Measurements from ENCODE around the gene PHLDB3. TPM values are rescaled to one million over a fixed set of nuclear protein-coding genes. Genes with fewer than 3 reads are reported as not detected.
"Not testable (repeated sequence)": the region's sequence is repeated elsewhere in the genome, so short reads cannot be mapped to it uniquely, and the experiment has no call there.

The PHLDB3 gene
- total RNA-seq, 1 experiment from 2014 or later, result 6.7 TPM

DNA sequence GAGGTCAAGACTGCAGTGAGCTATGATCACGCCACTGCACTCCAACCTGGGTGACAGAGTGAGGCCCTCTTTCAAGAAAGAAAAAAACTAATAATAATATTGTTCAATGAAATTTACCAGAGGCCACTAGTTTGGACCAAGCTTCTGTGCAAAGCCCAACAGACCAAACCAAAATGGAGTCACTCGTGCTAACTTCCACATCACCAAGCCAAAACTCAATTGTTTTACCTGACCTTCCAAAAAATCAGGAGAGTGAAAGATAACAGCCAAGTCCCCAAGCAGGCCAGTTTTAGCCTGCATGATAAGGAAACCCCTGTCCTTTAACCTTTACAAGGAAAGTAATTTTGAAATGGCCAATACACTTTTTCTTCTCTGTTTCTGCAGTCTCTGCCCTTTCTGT, 59.1 kb downstream of the PHLDB3 start:
- intact Hi-C loops (cut with micrococcal nuclease; ENCODE audit: unreplicated experiment), result no loop called here
- Histone ChIP-seq H3K4me1 (ENCODE audit: control insufficient read depth, insufficient read depth, low read length) (no peaks in the 10 kb centered on the region), H3K9me3 (ENCODE audit: control insufficient read depth, insufficient read depth, low read depth, low read length) (no peaks in the 10 kb centered on the region), H3K36me3 (ENCODE audit: control insufficient read depth, insufficient read depth, low read length) (no peaks in the 10 kb centered on the region), H3K27me3 (ENCODE audit: control insufficient read depth, insufficient read depth, low read length) (no peaks in the 10 kb centered on the region), H3K27ac (ENCODE audit: low read length) (no peak overlapping the region), H3K4me3 (ENCODE audit: low read depth in 2 of 2, low read length in 2 of 2) (no peak overlapping the region)
- no peak for TF ChIP-seq SIN3A (IDR thresholded peaks at IDR 0.05; ENCODE audit: borderline replicate concordance, insufficient read depth, low read depth, low read length)
- TF ChIP-seq POLR2AphosphoS5 (IDR thresholded peaks at IDR 0.05; ENCODE audit: low read depth, low read length), result no peak
- TF ChIP-seq, protein P1, sequence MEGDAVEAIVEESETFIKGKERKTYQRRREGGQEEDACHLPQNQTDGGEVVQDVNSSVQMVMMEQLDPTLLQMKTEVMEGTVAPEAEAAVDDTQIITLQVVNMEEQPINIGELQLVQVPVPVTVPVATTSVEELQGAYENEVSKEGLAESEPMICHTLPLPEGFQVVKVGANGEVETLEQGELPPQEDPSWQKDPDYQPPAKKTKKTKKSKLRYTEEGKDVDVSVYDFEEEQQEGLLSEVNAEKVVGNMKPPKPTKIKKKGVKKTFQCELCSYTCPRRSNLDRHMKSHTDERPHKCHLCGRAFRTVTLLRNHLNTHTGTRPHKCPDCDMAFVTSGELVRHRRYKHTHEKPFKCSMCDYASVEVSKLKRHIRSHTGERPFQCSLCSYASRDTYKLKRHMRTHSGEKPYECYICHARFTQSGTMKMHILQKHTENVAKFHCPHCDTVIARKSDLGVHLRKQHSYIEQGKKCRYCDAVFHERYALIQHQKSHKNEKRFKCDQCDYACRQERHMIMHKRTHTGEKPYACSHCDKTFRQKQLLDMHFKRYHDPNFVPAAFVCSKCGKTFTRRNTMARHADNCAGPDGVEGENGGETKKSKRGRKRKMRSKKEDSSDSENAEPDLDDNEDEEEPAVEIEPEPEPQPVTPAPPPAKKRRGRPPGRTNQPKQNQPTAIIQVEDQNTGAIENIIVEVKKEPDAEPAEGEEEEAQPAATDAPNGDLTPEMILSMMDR (IDR thresholded peaks at IDR 0.05), result no peak
- no peak for TF ChIP-seq TCF7L2 (IDR thresholded peaks at IDR 0.05; ENCODE audit: low read depth, low read length)
- no TSS peak for BruUV-seq (replicated peaks)
- in situ Hi-C loops (cut with HindIII; ENCODE audit: low pct_unique_long_range_greater_than_20kb, low sequenced_read_pairs), result no loop called here
- ATAC-seq (no peak), DNase-seq (ENCODE audit: low read depth, low spot score) (no peak)
- ChIA-PET CTCF (interaction anchor here (2.3 kb wide), 1 partner anchor 74 kb away, joined by 24 read pairs; no protein-coding TSS in a partner anchor), POLR2A (interaction anchor here (0.6 kb wide), 1 partner anchor 80 kb away, joined by 3 read pairs; no protein-coding TSS in a partner anchor)

- H3K4me1 ChIP-seq (ENCODE audit: control insufficient read depth, insufficient read depth, low read length), result no peaks in the 10 kb centered on the region
- ATAC-seq (no peak), DNase-seq (ENCODE audit: low read depth, low spot score) (no peak)
- BruUV-seq (replicated peaks), result no TSS peak
- H3K36me3 ChIP-seq (ENCODE audit: control insufficient read depth, insufficient read depth, low read length), result no peaks in the 10 kb centered on the region
- ChIA-PET POLR2A (no interaction called here), CTCF (no interaction called here)
- H3K4me3 ChIP-seq (ENCODE audit: low read depth in 2 of 2, low read length in 2 of 2), result no peak overlapping the region
- intact Hi-C loops (cut with micrococcal nuclease; ENCODE audit: unreplicated experiment) (no loop called here), in situ Hi-C loops (cut with HindIII; ENCODE audit: low pct_unique_long_range_greater_than_20kb, low sequenced_read_pairs) (no loop called here)
- H3K9me3 ChIP-seq (ENCODE audit: control insufficient read depth, insufficient read depth, low read depth, low read length), result no peaks in the 10 kb centered on the region
- TF ChIP-seq, protein P1 (IDR thresholded peaks at IDR 0.05), result no peak
- TF ChIP-seq TCF7L2 (IDR thresholded peaks at IDR 0.05; ENCODE audit: low read depth, low read length) (no peak), SIN3A (IDR thresholded peaks at IDR 0.05; ENCODE audit: borderline replicate concordance, insufficient read depth, low read depth, low read length) (no peak), POLR2AphosphoS5 (IDR thresholded peaks at IDR 0.05; ENCODE audit: low read depth, low read length) (no peak), REST (IDR thresholded peaks at IDR 0.05; ENCODE audit: insufficient read depth in 1 of 2, low read depth in 2 of 2, low read length in 1 of 2) (no peak)
- H3K27ac ChIP-seq (ENCODE audit: low read length), result no peak overlapping the region
- no peaks in the 10 kb centered on the region for H3K27me3 ChIP-seq (ENCODE audit: control insufficient read depth, insufficient read depth, low read length)
Observed at GRCh38 chr19:43444531-43445287, 59.8 kb downstream of the PHLDB3 start.

DNA sequence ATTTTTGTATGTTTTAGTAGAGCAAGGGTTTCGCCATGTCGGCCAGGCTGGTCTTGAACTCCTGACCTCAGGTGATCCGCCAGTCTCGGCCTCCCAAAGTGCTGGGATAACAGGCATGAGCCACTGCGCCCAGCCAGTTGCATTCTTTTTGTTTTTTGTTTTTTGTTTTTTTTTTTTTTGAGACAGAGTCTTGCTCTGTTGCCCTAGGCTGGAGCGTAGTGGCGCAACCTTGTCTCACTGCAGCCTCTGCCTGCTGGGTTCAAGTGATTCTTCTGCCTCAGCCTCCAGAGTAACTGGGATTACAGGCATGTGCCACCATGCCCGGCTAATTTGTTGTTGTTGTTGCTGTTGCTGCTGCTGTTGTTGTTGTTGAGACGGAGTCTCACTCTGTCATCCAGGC, 60.5 kb downstream of the PHLDB3 start:
- in situ Hi-C loops (cut with HindIII; ENCODE audit: low pct_unique_long_range_greater_than_20kb, low sequenced_read_pairs); intact Hi-C loops (cut with micrococcal nuclease; ENCODE audit: unreplicated experiment); POLR2A ChIA-PET; H3K27ac ChIP-seq (ENCODE audit: low read length); DNase-seq (ENCODE audit: low read depth, low spot score); H3K4me3 ChIP-seq (ENCODE audit: low read depth in 2 of 2, low read length in 2 of 2); CTCF ChIA-PET; H3K4me1 ChIP-seq (ENCODE audit: control insufficient read depth, insufficient read depth, low read length); H3K36me3 ChIP-seq (ENCODE audit: control insufficient read depth, insufficient read depth, low read length); H3K27me3 ChIP-seq (ENCODE audit: control insufficient read depth, insufficient read depth, low read length); ATAC-seq; BruUV-seq (replicated peaks); H3K9me3 ChIP-seq (ENCODE audit: control insufficient read depth, insufficient read depth, low read depth, low read length): not testable (repeated sequence)

All from Panc1 (cell line).